ENCODE results near the gene BANF2.

Gene BANF2

DNA sequence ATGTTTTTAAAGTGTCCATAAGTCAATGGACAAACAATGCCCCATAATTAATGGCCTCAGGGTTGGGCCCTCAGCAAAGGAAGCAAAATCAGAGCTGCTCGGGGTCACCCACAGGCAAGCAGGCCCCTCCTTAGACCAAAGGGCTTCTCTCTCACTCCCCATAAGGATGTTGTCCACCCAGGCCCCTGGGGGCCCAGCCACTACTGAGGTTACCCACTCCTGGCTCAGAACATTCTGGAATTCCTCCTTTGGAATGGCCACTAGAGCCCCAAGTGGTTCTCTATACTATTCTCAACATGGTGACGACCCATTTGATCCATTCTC is 50.9 kb downstream of the BANF2 start:
- H3K79me2 ChIP-seq (ENCODE audit: insufficient read depth, low read length), result no peaks in the 10 kb centered on the region
- no peak overlapping the region for H3K9ac ChIP-seq (ENCODE audit: low read depth, low read length)
- TF ChIP-seq EZH2 (IDR thresholded peaks at IDR 0.05; ENCODE audit: borderline replicate concordance, low read depth, low read length, severe bottlenecking) (no peak), CTCF (IDR thresholded peaks at IDR 0.05; ENCODE audit: borderline replicate concordance, extremely low read depth, low read length, poor library complexity, severe bottlenecking) (no peak)
- H3K4me1 ChIP-seq (ENCODE audit: insufficient read depth, low read length), result no peaks in the 10 kb centered on the region
- no peaks in the 10 kb centered on the region for H3K36me3 ChIP-seq (ENCODE audit: insufficient read depth, low read length)
- H3K4me2 ChIP-seq (ENCODE audit: insufficient read depth, low read length), result no peak overlapping the region
- H2AFZ ChIP-seq (ENCODE audit: low read depth, low read length), result no peak overlapping the region
- no peaks in the 10 kb centered on the region for H3K9me3 ChIP-seq (ENCODE audit: insufficient read depth, low read length, severe bottlenecking)
- H3K27ac ChIP-seq (ENCODE audit: low read length), result no peak overlapping the region
- DNase-seq (no peak), ATAC-seq (ENCODE audit: insufficient read depth, low read depth) (no peak)
- H4K20me1 ChIP-seq (ENCODE audit: insufficient read depth, low read length), result no peaks in the 10 kb centered on the region
- H3K27me3 ChIP-seq (ENCODE audit: insufficient read depth, low read length, poor library complexity), result peaks cover 15% of the 10 kb centered on the region
- H3K4me3 ChIP-seq (ENCODE audit: low read depth in 1 of 2, low read length in 2 of 2), result no peak overlapping the region

DNA sequence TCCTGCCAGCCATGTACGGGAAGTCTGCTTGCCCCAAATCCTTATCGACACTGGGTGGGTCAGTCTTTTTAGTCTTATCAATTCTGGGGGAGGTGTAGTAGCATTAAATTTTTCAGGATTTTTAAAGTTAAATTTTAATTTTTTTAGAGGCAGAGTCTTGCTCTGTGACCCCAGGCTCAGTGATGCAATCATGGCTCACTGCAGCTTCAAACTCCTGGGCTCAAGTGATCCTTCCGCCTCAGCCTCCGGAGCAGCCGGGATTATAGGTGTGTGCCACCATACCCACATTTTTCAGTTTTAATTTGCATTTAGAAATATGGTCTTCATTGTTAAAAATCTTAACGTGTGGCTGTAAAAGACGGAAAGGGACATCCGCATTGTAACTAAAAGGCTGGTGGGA is 51.9 kb downstream of the BANF2 start:
- no peaks in the 10 kb centered on the region for H3K4me1 ChIP-seq (ENCODE audit: insufficient read depth, low read length)
- no peaks in the 10 kb centered on the region for H3K36me3 ChIP-seq (ENCODE audit: insufficient read depth, low read length)
- no peaks in the 10 kb centered on the region for H3K9me3 ChIP-seq (ENCODE audit: insufficient read depth, low read length, severe bottlenecking)
- H3K4me2 ChIP-seq (ENCODE audit: insufficient read depth, low read length), result no peak overlapping the region
- peaks cover 15% of the 10 kb centered on the region for H3K27me3 ChIP-seq (ENCODE audit: insufficient read depth, low read length, poor library complexity)
- no peak overlapping the region for H3K27ac ChIP-seq (ENCODE audit: low read length)
- DNase-seq (no peak), ATAC-seq (ENCODE audit: insufficient read depth, low read depth) (no peak)
- no peak for TF ChIP-seq CTCF (IDR thresholded peaks at IDR 0.05; ENCODE audit: borderline replicate concordance, extremely low read depth, low read length, poor library complexity, severe bottlenecking)
- TF ChIP-seq EZH2 (IDR thresholded peaks at IDR 0.05; ENCODE audit: borderline replicate concordance, low read depth, low read length, severe bottlenecking), result no peak
- no peaks in the 10 kb centered on the region for H4K20me1 ChIP-seq (ENCODE audit: insufficient read depth, low read length)
- H3K4me3 ChIP-seq (ENCODE audit: low read depth in 1 of 2, low read length in 2 of 2), result no peak overlapping the region
- no peak overlapping the region for H2AFZ ChIP-seq (ENCODE audit: low read depth, low read length)
- no peak overlapping the region for H3K9ac ChIP-seq (ENCODE audit: low read depth, low read length)
- H3K79me2 ChIP-seq (ENCODE audit: insufficient read depth, low read length), result no peaks in the 10 kb centered on the region

DNA sequence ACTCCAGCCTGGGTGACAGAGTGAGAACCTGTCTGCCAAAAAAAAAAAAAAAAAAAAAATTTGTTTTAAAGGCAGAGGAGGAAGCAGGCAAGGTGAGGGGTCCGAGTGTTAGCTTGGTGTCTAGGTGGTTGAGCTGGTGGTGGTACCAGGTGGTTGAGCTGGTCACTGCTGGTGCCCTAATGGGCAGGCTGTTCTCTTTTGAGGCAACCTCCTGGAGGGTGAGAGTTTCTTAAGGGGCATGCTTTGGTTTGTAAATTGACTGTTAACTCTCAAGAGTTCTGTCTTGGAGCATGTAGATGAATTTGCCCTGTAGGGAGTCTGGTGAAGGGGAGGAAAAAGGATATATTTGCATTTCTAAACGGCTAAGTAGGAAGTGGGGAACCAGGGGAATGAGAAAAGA is 52.7 kb downstream of the BANF2 start:
- no peak for ATAC-seq (ENCODE audit: insufficient read depth, low read depth)
- no peak overlapping the region for H3K4me3 ChIP-seq (ENCODE audit: low read depth in 1 of 2, low read length in 2 of 2)
- no peaks in the 10 kb centered on the region for H3K9me3 ChIP-seq (ENCODE audit: insufficient read depth, low read length, severe bottlenecking)
- H2AFZ ChIP-seq (ENCODE audit: low read depth, low read length), result no peak overlapping the region
- no peak overlapping the region for H3K9ac ChIP-seq (ENCODE audit: low read depth, low read length)
- H3K4me1 ChIP-seq (ENCODE audit: insufficient read depth, low read length), result no peaks in the 10 kb centered on the region
- TF ChIP-seq CTCF (IDR thresholded peaks at IDR 0.05; ENCODE audit: borderline replicate concordance, extremely low read depth, low read length, poor library complexity, severe bottlenecking) (no peak), EZH2 (IDR thresholded peaks at IDR 0.05; ENCODE audit: borderline replicate concordance, low read depth, low read length, severe bottlenecking) (no peak)
- no peaks in the 10 kb centered on the region for H3K79me2 ChIP-seq (ENCODE audit: insufficient read depth, low read length)
- H3K36me3 ChIP-seq (ENCODE audit: insufficient read depth, low read length), result no peaks in the 10 kb centered on the region
- H4K20me1 ChIP-seq (ENCODE audit: insufficient read depth, low read length), result no peaks in the 10 kb centered on the region
- peaks cover 13% of the 10 kb centered on the region for H3K27me3 ChIP-seq (ENCODE audit: insufficient read depth, low read length, poor library complexity)
- no peak overlapping the region for H3K4me2 ChIP-seq (ENCODE audit: insufficient read depth, low read length)
- no peak for DNase-seq
- no peak overlapping the region for H3K27ac ChIP-seq (ENCODE audit: low read length)

DNA sequence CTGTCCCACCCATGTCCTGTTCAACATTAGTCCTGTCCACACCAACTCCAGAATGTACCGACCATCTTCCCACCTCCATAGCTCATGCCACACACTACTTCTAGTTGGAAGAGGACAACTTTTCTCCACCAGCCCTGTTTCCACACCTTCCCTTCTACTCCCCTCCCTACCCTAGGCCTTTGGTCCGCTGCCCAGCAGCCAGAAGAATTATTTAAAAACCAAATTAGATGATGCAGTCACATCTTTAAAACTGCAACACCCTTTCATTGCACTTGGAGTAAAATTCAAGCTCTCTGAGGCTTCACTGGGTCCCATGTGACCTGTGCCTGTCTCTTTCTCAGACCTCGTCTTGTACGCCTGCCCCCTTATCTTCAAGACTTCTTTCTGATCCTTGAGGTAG is 53.8 kb downstream of the BANF2 start:
- Histone ChIP-seq H3K27me3 (ENCODE audit: insufficient read depth, low read length, poor library complexity) (peaks cover 10% of the 10 kb centered on the region), H3K79me2 (ENCODE audit: insufficient read depth, low read length) (no peaks in the 10 kb centered on the region), H3K4me2 (ENCODE audit: insufficient read depth, low read length) (no peak overlapping the region), H3K9me3 (ENCODE audit: insufficient read depth, low read length, severe bottlenecking) (peaks cover 7% of the 10 kb centered on the region), H3K9ac (ENCODE audit: low read depth, low read length) (no peak overlapping the region), H3K27ac (ENCODE audit: low read length) (no peak overlapping the region), H3K4me3 (ENCODE audit: low read depth in 1 of 2, low read length in 2 of 2) (no peak overlapping the region), H4K20me1 (ENCODE audit: insufficient read depth, low read length) (no peaks in the 10 kb centered on the region), H3K36me3 (ENCODE audit: insufficient read depth, low read length) (no peaks in the 10 kb centered on the region), H2AFZ (ENCODE audit: low read depth, low read length) (no peak overlapping the region), H3K4me1 (ENCODE audit: insufficient read depth, low read length) (no peaks in the 10 kb centered on the region)
- no peak for ATAC-seq (ENCODE audit: insufficient read depth, low read depth)
- TF ChIP-seq EZH2 (IDR thresholded peaks at IDR 0.05; ENCODE audit: borderline replicate concordance, low read depth, low read length, severe bottlenecking), result no peak
- no peak for TF ChIP-seq CTCF (IDR thresholded peaks at IDR 0.05; ENCODE audit: borderline replicate concordance, extremely low read depth, low read length, poor library complexity, severe bottlenecking)
- no peak for DNase-seq
